ENCODE results near the gene LIMS1. TPM values are rescaled to one million over a fixed set of nuclear protein-coding genes. Genes with fewer than 3 reads are reported as not detected.

Gene LIMS1
- total RNA-seq, 1 experiment from 2014 or later: 70.9 TPM

GRCh38 chr2:108625186-108625827 is 91.0 kb downstream of the LIMS1 start:
- no peak overlapping the region for H3K4me3 Mint-ChIP-seq (ENCODE audit: unreplicated experiment)

GRCh38 chr2:108625828-108626195 is 91.5 kb downstream of the LIMS1 start:
- H3K4me1 Mint-ChIP-seq (ENCODE audit: insufficient read depth, unreplicated experiment): peaks cover 24% of the 10 kb centered on the region
- POLR2A ChIA-PET: interaction anchor here (1.7 kb wide), 2 partner anchors 9 to 11 kb away, joined by 7 to 8 read pairs; no protein-coding TSS in a partner anchor
- no peak overlapping the region for H3K27ac Mint-ChIP-seq (ENCODE audit: low read depth, unreplicated experiment)
- H3K4me3 Mint-ChIP-seq (ENCODE audit: unreplicated experiment): no peak overlapping the region
- H3K27me3 Mint-ChIP-seq (ENCODE audit: insufficient read depth, unreplicated experiment): no peaks in the 10 kb centered on the region
- no peaks in the 10 kb centered on the region for H3K36me3 Mint-ChIP-seq (ENCODE audit: insufficient read depth, unreplicated experiment)
- CTCF ChIA-PET: interaction anchor here (1.0 to 10.9 kb wide), 3 partner anchors 9 to 14 kb away, joined by 3 to 138 read pairs (median 4); no protein-coding TSS in a partner anchor
- BruUV-seq (replicated peaks): no TSS peak
- intact Hi-C loops (cut with micrococcal nuclease): no loop called here
- no peak for TF ChIP-seq CTCF (IDR thresholded peaks at IDR 0.05; ENCODE audit: unreplicated experiment)
- H3K9me3 Mint-ChIP-seq (ENCODE audit: unreplicated experiment): no peaks in the 10 kb centered on the region
- no peak for DNase-seq (ENCODE audit: unreplicated experiment)

More at GRCh38 chr2:108625186-108625827, 91.0 kb downstream of the LIMS1 start:
- TF ChIP-seq CTCF (IDR thresholded peaks at IDR 0.05; ENCODE audit: unreplicated experiment): no peak
- no TSS peak for BruUV-seq (replicated peaks)
- H3K27ac Mint-ChIP-seq (ENCODE audit: low read depth, unreplicated experiment): no peak overlapping the region
- ChIA-PET CTCF (interaction anchor here (0.8 to 10.9 kb wide), 5 partner anchors 8 to 22 kb away, joined by 3 to 138 read pairs (median 4); no protein-coding TSS in a partner anchor), POLR2A (interaction anchor here (0.9 to 1.9 kb wide), 4 partner anchors 8 to 12 kb away, joined by 3 to 8 read pairs (median 6); no protein-coding TSS in a partner anchor)
- no peaks in the 10 kb centered on the region for H3K27me3 Mint-ChIP-seq (ENCODE audit: insufficient read depth, unreplicated experiment)
- no peaks in the 10 kb centered on the region for H3K36me3 Mint-ChIP-seq (ENCODE audit: insufficient read depth, unreplicated experiment)
- H3K4me1 Mint-ChIP-seq (ENCODE audit: insufficient read depth, unreplicated experiment): peaks cover 25% of the 10 kb centered on the region
- intact Hi-C loops (cut with micrococcal nuclease): no loop called here
- no peak for DNase-seq (ENCODE audit: unreplicated experiment)
- no peaks in the 10 kb centered on the region for H3K9me3 Mint-ChIP-seq (ENCODE audit: unreplicated experiment)

GRCh38 chr2:108626995-108627394 is 92.7 kb downstream of the LIMS1 start:
- no TSS peak for BruUV-seq (replicated peaks)
- no peak overlapping the region for H3K4me3 Mint-ChIP-seq (ENCODE audit: unreplicated experiment)
- ChIA-PET CTCF (interaction anchor here (1.0 to 10.9 kb wide), 3 partner anchors 11 to 43 kb away, joined by 4 to 138 read pairs (median 10); no protein-coding TSS in a partner anchor), POLR2A (interaction anchor here (0.8 to 1.7 kb wide), 2 partner anchors 10 to 14 kb away, joined by 3 to 7 read pairs; no protein-coding TSS in a partner anchor)
- DNase-seq (ENCODE audit: unreplicated experiment): no peak
- no peak overlapping the region for H3K27ac Mint-ChIP-seq (ENCODE audit: low read depth, unreplicated experiment)
- peaks cover 20% of the 10 kb centered on the region for H3K4me1 Mint-ChIP-seq (ENCODE audit: insufficient read depth, unreplicated experiment)
- intact Hi-C loops (cut with micrococcal nuclease): no loop called here
- no peaks in the 10 kb centered on the region for H3K27me3 Mint-ChIP-seq (ENCODE audit: insufficient read depth, unreplicated experiment)
- no peaks in the 10 kb centered on the region for H3K36me3 Mint-ChIP-seq (ENCODE audit: insufficient read depth, unreplicated experiment)
- no peak for TF ChIP-seq CTCF (IDR thresholded peaks at IDR 0.05; ENCODE audit: unreplicated experiment)
- H3K9me3 Mint-ChIP-seq (ENCODE audit: unreplicated experiment): no peaks in the 10 kb centered on the region

- CTCF ChIA-PET: interaction anchor here (0.6 to 10.9 kb wide), 6 partner anchors 10 to 60 kb away, joined by 3 to 138 read pairs (median 5); no protein-coding TSS in a partner anchor
- Mint-ChIP-seq H3K36me3 (ENCODE audit: insufficient read depth, unreplicated experiment) (no peaks in the 10 kb centered on the region), H3K27ac (ENCODE audit: low read depth, unreplicated experiment) (no peak overlapping the region), H3K9me3 (ENCODE audit: unreplicated experiment) (no peaks in the 10 kb centered on the region), H3K4me1 (ENCODE audit: insufficient read depth, unreplicated experiment) (peaks cover 31% of the 10 kb centered on the region), H3K27me3 (ENCODE audit: insufficient read depth, unreplicated experiment) (no peaks in the 10 kb centered on the region), H3K4me3 (ENCODE audit: unreplicated experiment) (no peak overlapping the region)
- DNase-seq (ENCODE audit: unreplicated experiment): no peak
- intact Hi-C loops (cut with micrococcal nuclease): no loop called here
- TF ChIP-seq CTCF (IDR thresholded peaks at IDR 0.05; ENCODE audit: unreplicated experiment): no peak
- BruUV-seq (replicated peaks): no TSS peak
- POLR2A ChIA-PET: interaction anchor here (0.6 to 1.6 kb wide), 3 partner anchors 12 to 95 kb away, joined by 3 to 6 read pairs (median 4); no protein-coding TSS in a partner anchor
Measured at GRCh38 chr2:108627911-108628567, 93.8 kb downstream of the LIMS1 start.

All from MCF 10A (cell line).